Skeletal muscle satellite cell (primary cell): Measurements from ENCODE around the gene NWD2.

Experiments used
- H3K27me3 ChIP-seq: 2 replicates; pipeline ENCODE4 v1.7.0; 2013; ENCODE audit warnings: low read length; ENCODE audit not compliant: control insufficient read depth, insufficient read depth
- H3K36me3 ChIP-seq: 2 replicates; pipeline ENCODE4 v1.7.0; 2013; ENCODE audit warnings: mild to moderate bottlenecking, control low read depth, low read length; ENCODE audit not compliant: insufficient read depth
- H3K4me1 ChIP-seq: 2 replicates; pipeline ENCODE4 v1.7.0; 2013; ENCODE audit warnings: low read length; ENCODE audit not compliant: control insufficient read depth, insufficient read depth
- H3K4me2 ChIP-seq: 2 replicates; pipeline ENCODE4 v1.7.0; 2013; ENCODE audit warnings: mild to moderate bottlenecking, low read length
- H3K4me3 ChIP-seq: 2 replicates; pipeline ENCODE4 v1.7.0; 2013; ENCODE audit warnings: low read length
- H3K9ac ChIP-seq: 2 replicates; pipeline ENCODE4 v1.7.0; 2013; ENCODE audit warnings: mild to moderate bottlenecking, low read depth, low read length, moderate library complexity
- H3K9me3 ChIP-seq: replicated peaks from 2 replicates; pipeline ENCODE4 v1.7.0; 2013; ENCODE audit warnings: mild to moderate bottlenecking, control low read depth, low read length

NWD2 gene

GRCh38 chr4:37236165-37236564, 8.4 kb upstream of the NWD2 start:
- Histone ChIP-seq H3K9me3 (no peaks in the 10 kb centered on the region), H3K4me3 (no peak overlapping the region), H3K4me1 (no peaks in the 10 kb centered on the region), H3K4me2 (no peak overlapping the region), H3K36me3 (no peaks in the 10 kb centered on the region), H3K9ac (no peak overlapping the region), H3K27me3 (no peaks in the 10 kb centered on the region)

- H3K27me3 ChIP-seq = peaks cover 12% of the 10 kb centered on the region
- H3K4me3 ChIP-seq = no peak overlapping the region
- no peaks in the 10 kb centered on the region for H3K4me1 ChIP-seq
Measured at GRCh38 chr4:37241647-37242046, 2.9 kb upstream of the NWD2 start.

GRCh38 chr4:37243051-37243450, 1.5 kb upstream of the NWD2 start:
- Histone ChIP-seq H3K4me3 (no peak overlapping the region), H3K4me2 (no peak overlapping the region), H3K9me3 (no peaks in the 10 kb centered on the region), H3K36me3 (no peaks in the 10 kb centered on the region), H3K27me3 (peaks cover 12% of the 10 kb centered on the region), H3K4me1 (no peaks in the 10 kb centered on the region), H3K9ac (no peak overlapping the region)

More at GRCh38 chr4:37241647-37242046, 2.9 kb upstream of the NWD2 start:
- Histone ChIP-seq H3K9me3 (no peaks in the 10 kb centered on the region), H3K4me2 (no peak overlapping the region), H3K36me3 (no peaks in the 10 kb centered on the region), H3K9ac (no peak overlapping the region)

DNA sequence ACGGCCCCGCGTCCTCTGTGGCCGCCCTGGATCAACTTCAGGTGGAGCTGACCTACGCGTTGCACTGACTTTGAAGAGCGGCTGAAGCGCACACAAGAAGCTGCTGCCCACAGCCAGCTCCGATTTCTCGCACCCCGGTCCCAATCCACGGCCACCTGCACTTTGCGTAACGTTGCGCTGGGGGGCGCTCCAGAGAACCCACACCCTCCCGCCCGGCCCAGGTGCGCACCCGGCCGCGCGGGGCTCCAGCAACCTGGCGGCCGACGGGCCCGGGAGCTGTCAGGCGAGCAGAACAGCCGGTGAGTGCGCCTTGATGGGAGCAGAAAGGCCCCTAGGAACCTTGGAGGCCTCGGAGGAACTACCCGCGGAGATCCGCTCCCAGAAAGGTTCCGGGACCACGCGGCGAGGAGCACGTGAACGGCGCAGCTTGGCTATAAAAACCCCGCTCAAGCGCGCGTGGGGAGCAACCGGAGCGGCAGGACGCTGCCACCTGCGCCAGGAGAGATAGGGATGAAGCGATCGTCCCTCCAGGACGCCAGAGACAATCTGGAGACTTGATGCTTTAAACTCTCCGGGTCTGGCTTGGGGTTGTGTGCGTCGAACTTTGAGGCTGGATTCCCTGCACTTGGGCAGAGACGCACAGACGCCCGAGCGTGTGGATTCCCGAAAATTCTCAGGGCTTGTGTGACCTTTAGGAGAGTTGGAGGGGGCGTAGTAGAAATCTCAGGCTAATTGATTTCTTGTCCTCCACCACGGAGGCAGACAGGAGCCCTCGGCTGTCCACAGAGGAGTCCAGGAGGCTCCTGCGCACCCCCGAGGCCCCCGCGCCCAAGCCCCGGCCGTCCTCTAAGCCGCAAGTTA, 591 bp upstream of the NWD2 start:
- Histone ChIP-seq H3K4me1 (no peaks in the 10 kb centered on the region), H3K9me3 (no peaks in the 10 kb centered on the region), H3K4me2 (no peak overlapping the region), H3K27me3 (peaks cover 12% of the 10 kb centered on the region), H3K36me3 (no peaks in the 10 kb centered on the region), H3K4me3 (no peak overlapping the region), H3K9ac (no peak overlapping the region)

DNA sequence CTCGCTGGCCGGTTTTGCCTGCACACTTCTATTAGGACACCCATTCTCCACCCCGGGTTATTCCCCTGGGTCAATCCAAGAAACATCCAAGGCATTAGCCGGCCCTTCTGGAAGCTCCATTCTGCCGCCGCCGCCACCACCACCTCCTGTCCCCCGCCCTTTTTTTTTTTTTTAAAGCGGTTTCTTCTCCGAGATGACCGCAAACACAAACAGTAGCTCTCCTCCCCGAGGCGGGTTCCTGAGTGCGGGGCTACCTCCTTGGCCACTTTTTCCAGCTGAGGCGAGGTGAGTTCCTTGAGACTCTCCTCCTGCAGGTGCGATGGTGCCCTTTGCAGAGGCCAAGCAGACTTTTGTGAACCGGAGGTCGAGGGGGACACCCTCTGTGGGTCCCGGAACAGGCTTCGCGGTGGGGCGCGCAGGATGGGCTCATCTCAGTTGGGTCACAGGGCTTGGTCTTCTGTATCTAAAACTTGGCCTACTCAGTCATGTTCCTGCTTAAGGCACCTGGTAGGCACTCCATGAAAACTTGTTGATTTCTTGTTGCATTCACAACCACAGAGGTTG, 930 bp downstream of the NWD2 start:
- H3K27me3 ChIP-seq = peaks cover 12% of the 10 kb centered on the region
- no peak overlapping the region for H3K4me3 ChIP-seq
- H3K9me3 ChIP-seq = no peaks in the 10 kb centered on the region

GRCh38 chr4:37246891-37247290, 2.3 kb downstream of the NWD2 start:
- Histone ChIP-seq H3K27me3 (peaks cover 12% of the 10 kb centered on the region), H3K36me3 (no peaks in the 10 kb centered on the region), H3K4me3 (no peak overlapping the region), H3K9me3 (no peaks in the 10 kb centered on the region), H3K9ac (no peak overlapping the region), H3K4me1 (no peaks in the 10 kb centered on the region), H3K4me2 (no peak overlapping the region)

More for the DNA sequence above, 930 bp downstream of the NWD2 start:
- H3K4me1 ChIP-seq = no peaks in the 10 kb centered on the region
- no peak overlapping the region for H3K4me2 ChIP-seq
- H3K9ac ChIP-seq = no peak overlapping the region
- no peaks in the 10 kb centered on the region for H3K36me3 ChIP-seq

- H3K9ac ChIP-seq = no peak overlapping the region
Measured at GRCh38 chr4:37258221-37258620, 13.7 kb downstream of the NWD2 start.

GRCh38 chr4:37268319-37268718, 23.8 kb downstream of the NWD2 start:
- Histone ChIP-seq H3K4me3 (no peak overlapping the region), H3K36me3 (no peaks in the 10 kb centered on the region), H3K9me3 (no peaks in the 10 kb centered on the region), H3K9ac (no peak overlapping the region), H3K4me1 (no peaks in the 10 kb centered on the region), H3K27me3 (no peaks in the 10 kb centered on the region), H3K4me2 (no peak overlapping the region)

More at GRCh38 chr4:37258221-37258620, 13.7 kb downstream of the NWD2 start:
- no peak overlapping the region for H3K4me2 ChIP-seq
- no peaks in the 10 kb centered on the region for H3K36me3 ChIP-seq
- H3K27me3 ChIP-seq = no peaks in the 10 kb centered on the region
- no peak overlapping the region for H3K4me3 ChIP-seq
- no peaks in the 10 kb centered on the region for H3K9me3 ChIP-seq
- no peaks in the 10 kb centered on the region for H3K4me1 ChIP-seq

- H3K4me2 ChIP-seq = no peak overlapping the region
- no peaks in the 10 kb centered on the region for H3K27me3 ChIP-seq
- H3K9me3 ChIP-seq = peaks cover 4% of the 10 kb centered on the region
- no peak overlapping the region for H3K4me3 ChIP-seq
- H3K36me3 ChIP-seq = no peaks in the 10 kb centered on the region
- H3K4me1 ChIP-seq = no peaks in the 10 kb centered on the region
- H3K9ac ChIP-seq = no peak overlapping the region
Measured at GRCh38 chr4:37279121-37279520, 34.6 kb downstream of the NWD2 start.

GRCh38 chr4:37279894-37280592, 35.5 kb downstream of the NWD2 start:
- Histone ChIP-seq H3K4me3 (no peak overlapping the region), H3K9me3 (peaks cover 4% of the 10 kb centered on the region), H3K27me3 (no peaks in the 10 kb centered on the region), H3K36me3 (no peaks in the 10 kb centered on the region), H3K9ac (no peak overlapping the region), H3K4me1 (no peaks in the 10 kb centered on the region), H3K4me2 (no peak overlapping the region)

DNA sequence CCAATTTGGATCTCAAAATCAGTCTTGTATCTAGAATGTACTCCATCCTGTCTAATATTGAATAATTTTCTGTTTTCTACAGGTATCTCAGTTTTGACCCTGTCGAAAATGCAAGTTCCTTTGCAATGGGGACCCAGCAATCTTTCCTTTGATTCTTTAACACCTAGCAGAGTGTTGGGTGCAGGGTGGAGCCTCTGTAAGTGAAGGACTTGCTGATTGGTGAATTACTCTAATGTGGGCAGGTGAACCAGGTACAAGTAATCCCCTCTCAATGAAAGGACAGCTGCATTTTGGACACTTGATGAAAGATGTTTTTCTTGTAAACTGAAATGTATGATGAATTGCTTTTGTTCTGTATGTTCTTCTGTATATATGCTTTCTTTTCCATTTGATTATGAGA, 54.9 kb downstream of the NWD2 start:
- no peak overlapping the region for H3K9ac ChIP-seq
- H3K4me1 ChIP-seq = no peaks in the 10 kb centered on the region
- no peaks in the 10 kb centered on the region for H3K27me3 ChIP-seq

More for the DNA sequence above, 54.9 kb downstream of the NWD2 start:
- no peaks in the 10 kb centered on the region for H3K36me3 ChIP-seq
- no peak overlapping the region for H3K4me2 ChIP-seq
- H3K4me3 ChIP-seq = no peak overlapping the region
- H3K9me3 ChIP-seq = no peaks in the 10 kb centered on the region
